ENCODE data around the gene ADAM22.

Gene ADAM22

DNA sequence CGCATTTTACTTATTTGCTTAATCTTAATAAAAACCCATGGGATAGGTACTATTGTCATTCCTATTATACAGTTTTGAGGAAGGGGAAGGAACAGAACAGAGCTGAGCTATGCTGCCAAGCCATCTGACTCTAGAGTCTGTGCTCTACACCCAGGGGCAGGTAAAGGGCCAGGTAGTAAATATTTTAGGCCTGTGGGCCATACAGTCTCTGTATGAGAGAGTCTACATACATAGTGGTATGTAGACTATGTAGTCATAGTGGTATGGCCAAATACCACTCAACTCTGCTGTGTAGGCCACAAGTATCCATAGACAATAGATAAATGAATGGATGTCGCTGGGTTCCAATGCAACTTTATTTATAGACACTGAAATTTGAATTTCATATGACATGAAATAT is 289.2 kb downstream of the ADAM22 start:
- DNase-seq = no peak

DNA sequence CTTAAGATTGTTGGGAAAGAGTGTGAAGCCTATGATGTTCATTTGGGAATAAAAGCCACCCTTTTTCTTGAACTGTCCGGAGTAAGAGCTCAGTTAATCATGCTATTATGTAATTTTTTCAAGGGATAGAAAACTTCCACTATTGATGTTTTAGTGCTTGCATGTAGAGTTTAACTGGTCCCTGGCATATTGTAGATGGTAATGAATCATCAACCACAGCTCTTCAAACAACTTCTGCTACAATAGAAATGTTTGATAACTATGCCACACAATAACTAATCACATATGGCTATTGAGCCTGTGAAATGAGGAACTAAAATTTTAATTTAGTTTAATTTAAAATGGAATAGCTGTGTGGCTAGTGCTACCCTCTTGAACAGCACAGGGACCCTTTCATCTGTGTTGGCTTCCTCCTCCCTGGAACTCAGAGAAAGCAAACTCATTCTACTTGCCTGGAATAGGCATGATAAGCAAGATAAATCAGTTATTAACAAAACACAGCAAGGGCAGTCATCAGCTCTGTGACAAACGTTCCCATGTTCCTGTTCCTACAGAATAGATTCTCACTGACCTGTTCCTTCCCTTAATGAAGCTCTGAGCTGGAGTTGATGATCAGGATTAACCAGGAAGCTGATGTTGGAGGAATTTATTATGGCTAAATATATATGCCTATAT is 290.7 kb downstream of the ADAM22 start:
- DNase-seq = peak; percentile 51 to 64

DNA sequence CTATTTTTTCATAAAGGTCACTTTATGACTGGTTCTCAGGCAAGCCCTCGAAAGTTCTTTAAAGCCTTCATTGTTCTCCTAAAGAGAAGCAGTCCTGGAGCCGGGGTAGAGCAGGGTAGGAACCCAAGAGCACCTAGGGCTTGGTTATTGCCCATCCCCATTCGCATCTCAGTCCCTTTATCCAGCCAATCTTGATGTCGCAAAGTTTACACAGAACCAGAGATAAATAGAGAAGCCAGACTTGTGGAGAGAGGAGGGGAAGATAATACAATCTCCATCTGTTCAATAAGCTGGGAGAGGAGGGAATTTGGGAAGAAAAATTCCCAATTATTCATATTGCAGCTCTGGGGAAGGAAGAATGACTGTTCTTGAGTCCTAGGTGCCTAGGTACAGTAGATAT is 292.1 kb downstream of the ADAM22 start:
- DNase-seq = no peak

DNA sequence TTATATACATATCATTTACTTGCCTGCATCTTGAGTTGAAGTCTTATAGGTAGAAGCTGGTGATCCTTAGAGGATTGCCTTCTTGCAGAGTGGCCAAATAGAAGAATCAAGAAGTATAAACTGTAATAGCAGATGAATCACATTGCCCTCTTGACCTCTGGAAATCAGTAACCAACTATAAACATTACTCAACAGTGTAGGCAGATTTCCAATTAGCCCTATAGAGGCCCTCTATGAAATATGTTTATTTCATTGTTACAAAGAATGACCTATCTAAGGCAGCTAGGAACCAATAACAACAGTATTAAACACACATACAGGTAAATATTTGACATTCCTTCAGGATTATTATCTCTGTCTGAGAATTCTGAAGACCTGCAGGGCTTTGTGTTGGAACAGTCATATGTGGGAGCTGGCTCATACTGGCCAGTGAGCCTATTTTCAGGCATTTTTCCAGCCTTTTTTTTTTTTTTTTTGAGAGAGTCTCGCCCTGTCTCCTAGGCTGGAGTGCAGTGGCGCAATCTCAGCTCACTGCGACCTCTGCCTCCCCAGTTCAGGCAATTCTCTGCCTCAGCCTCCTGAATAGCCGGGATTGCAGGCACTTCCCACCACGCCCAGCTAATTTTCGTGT is 292.9 kb downstream of the ADAM22 start:
- DNase-seq = peak; percentile 70 to 80

DNA sequence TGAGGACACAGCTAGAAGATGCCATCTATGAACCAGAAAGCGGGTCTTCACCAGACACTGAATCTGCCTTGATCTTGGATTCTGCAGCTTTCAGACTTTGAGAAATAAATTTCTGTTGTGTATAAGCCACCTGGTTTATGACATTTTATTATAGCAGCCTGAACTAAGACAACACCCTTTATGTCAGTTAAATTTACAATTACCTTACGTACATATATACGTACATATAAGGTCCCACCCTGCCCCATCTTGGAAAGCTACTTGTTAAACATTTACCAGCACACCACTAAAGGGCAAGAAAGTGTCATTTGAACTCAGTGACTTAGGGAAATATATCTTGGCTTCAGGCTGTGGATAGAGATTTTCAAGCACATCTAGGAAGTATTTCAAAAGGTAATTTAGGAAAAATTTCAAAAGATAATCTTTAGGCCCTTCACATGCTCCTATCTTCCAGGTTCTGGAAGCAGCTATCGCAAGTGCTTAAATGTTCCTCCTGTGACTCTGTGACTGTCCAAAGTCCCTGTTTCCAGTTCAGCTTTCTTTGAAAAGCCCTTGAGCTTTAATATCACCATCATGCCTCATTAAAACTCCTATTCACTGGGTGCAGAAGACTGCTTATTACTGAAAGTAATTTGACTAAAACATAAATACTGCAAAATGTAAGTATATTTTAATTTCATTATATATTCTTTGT is 295.4 kb downstream of the ADAM22 start:
- DNase-seq = no peak

DNA sequence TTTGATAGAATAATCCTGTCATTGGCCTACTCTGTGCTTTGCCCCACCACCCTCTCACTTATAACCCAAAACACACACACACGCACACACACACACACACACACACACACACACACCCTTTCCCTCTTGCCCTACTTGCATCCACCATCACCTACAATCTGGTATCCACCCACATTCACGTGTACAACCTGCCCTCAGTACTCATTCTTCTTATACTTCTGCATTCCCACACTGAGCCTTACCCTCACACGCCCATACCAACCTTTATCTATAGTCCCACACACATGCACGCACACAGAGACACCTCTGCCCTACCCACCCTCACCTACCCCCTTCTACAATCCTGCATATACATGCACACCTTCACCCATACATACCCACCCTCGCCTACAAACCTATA is 296.6 kb downstream of the ADAM22 start:
- no peak for DNase-seq

DNA sequence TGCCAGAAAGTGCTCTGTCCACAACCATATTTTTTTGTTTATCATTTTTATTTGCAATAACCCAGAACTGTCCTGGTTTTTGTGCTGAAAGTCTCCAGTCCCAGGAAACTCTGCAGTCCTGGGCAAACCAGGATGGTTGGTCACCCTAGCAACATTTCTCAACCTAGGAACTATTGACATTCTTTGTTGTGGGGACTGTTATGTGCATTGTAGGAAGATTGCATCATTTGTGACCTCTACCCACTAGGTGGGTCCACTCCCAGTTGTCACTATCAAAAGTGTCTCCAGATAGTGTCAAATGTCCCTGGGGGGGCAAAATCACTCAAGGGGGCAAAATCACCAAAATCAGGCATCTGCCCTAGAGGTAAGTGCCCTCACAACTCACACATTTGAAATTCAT is 299.8 kb downstream of the ADAM22 start:
- DNase-seq = no peak

DNA sequence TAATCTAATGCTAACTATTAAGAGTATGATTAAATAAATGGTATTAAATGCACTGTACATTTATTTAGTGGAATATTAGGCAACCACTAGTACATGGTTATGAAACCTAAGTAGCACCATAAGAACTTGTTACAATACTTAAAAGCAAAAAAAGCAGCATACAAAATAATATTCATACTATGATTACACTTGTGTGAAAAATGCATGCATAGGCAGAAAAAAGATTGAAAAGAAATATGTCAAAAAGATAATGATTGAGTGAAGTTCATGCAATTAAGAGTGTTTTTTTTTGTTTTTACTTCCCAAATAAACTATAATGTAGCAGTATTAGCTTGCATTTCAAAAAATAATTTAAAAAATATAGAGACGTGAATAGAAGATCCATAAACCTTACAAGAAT is 305.8 kb downstream of the ADAM22 start:
- no peak for DNase-seq

DNA sequence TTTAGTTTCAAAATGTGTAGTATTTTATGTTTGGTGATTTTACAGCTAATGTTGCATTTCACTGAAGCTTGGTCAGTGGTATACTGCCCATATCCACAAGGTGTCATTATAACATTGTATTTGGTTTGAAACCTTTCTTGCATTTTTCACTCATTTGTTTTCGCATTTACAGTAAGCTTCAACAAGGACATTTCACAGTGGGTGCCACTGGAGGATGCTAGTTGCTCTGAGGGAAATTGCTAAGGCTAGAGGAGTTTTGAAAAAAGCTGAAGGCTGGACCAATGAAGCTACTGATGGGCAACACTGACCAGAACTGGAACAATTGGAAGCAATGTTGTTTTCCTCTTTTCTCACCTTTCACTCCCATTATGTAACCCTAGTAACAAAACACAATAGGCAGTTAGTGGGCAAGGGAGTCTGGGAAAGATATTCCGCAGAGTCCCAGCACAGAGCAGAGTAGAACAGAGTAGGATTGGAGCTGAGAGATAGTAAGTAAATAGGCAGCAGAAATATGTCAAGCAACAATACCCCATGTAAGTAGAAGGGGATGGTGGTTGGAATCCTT is 309.4 kb downstream of the ADAM22 start:
- peak; percentile 67 to 85 for DNase-seq

DNA sequence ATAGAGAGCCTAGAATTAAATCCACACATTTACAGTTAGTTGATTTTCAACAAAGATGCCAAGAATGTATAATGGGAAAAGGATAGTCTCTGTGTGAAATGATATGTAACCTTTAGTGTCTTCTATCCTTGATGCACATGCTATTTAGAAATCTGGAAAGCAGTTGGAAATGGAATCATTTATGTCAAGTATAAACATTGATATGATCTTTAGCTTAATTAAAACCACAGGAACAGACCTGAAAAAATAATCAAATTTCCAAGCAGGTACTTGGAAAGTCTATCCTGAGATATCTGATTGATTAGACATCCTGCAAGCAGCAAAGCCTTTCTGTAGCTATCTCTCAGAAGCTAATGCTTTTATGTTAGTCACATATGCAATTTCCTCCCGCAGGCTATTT is 310.2 kb downstream of the ADAM22 start:
- DNase-seq = no peak

All from inflammatory macrophage treated with lipopolysaccharide for 1 hour (primary cell).